ENCODE results near the gene HPSE2.

- TF ChIP-seq POLR2AphosphoS5 (IDR thresholded peaks at IDR 0.05; ENCODE audit: low read depth, low read length) (no peak), POLR2A (IDR thresholded peaks at IDR 0.05; ENCODE audit: low read depth, low read length) (no peak), POU2F2 (IDR thresholded peaks at IDR 0.05; ENCODE audit: low read depth, low read length) (no peak)
These were observed 804.6 kb downstream of the HPSE2 start for GRCh38 chr10:98431016-98431415.

Measured in GM12891 (cell line).